Amygdala (tissue), 56 donors: Measurements from ENCODE around the gene COTL1.
"Not testable (repeated sequence)": the region's sequence is repeated elsewhere in the genome, so short reads cannot be mapped to it uniquely, and the experiment has no call there.

Experiments
- DNase-seq, 56 donors: peaks; one replicate each; lab custom pipeline; 2025; lab: John Stamatoyannopoulos, UW

Gene COTL1

DNA sequence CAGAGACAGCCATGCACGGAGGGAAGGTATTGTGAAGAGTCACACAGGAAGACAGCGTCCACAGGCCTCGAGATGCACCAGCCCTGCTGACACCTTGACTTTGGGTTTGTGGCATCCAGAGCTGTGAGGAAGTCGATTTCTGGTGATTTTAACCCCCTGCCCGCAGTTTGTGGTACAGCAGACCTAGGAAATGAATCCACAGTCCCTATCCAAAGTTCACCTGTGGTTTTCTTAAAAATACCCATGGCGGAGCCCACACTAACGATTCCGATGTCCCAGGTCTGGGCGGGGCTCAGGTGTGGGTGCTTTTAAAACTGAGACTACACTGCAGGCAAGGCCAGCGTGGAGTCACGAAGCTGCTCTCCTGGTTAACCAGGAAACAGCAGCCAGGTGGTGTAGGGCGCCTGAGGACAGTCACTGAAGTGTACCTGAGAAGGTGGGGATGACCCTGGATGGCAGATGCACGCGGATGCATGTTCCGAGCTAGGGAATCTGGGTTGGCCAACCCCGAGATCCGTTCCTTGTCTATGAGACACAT lies 99.0 kb downstream of the COTL1 start:
- DNase-seq, result no peak

DNA sequence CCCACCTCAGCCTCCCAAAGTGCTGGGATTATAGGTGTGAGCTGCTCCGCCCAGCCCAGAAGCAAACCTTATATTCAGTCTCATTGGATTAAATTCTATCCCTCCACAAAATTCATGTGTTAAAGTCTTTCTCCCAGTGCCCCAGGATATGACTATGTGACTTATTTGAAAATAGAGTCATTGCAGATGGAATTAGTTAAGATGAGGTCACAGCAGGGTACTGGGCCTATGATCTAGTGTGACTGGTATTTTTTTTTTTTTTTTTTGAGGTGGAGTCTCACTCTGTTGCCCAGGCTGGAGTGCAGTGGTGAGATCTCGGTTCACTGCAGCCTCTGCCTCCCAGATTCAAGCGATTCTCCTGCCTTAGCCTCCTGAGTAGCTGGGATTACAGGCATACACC lies 99.7 kb downstream of the COTL1 start:
- DNase-seq, result not testable (repeated sequence)

DNA sequence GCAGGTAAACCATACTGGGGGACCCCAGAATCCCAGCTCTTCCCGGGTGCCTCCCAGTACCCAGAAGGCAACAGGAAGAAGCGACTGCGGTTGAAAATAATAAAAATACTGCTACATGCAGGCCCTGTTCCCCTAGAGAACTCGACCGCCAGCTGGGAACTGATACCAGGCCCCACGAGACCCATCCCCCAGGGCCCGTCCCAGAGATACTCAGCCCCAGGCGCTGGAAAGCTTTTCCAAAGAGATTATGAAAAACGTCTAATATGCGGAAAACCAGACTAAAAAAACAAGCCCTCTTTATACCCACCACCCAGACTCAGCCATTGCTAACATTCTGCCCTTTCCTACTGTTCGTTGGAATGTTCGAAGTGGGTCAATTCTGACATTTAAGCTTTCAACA lies 100.5 kb downstream of the COTL1 start:
- DNase-seq, result no peak
